Erythroblast (primary cell): ENCODE results near the gene SORL1.

Experiments used
- GATA1 ChIP-seq: IDR thresholded peaks from 2 replicates; pipeline ENCODE4 v1.6.1; 2011; ENCODE audit warnings: low read depth, mild to moderate bottlenecking, control low read depth, low read length, moderate library complexity
- POLR2A ChIP-seq: IDR thresholded peaks from 2 replicates; pipeline ENCODE4 v1.6.1; 2011; ENCODE audit warnings: mild to moderate bottlenecking, low read length

DNA sequence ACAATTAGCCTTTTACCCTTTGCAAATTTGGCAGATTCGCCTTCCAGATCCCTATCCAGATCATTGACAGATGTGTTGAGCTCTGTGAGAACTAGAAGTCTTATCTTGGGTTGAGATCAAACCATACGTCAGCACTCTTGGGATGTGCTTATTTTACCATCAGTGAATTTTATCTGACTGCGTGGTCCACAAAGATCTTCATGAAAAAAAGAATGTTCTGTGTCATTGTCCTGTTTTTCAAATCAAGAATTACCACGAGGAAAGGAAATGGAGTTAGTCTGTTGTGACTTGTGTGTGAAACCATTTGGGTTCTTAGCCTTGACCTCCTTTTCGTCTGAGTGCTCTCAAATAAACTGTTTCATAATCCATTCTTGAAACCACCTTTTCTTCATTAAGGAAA is 86.9 kb downstream of the SORL1 start:
- no peak for TF ChIP-seq POLR2A
- TF ChIP-seq GATA1: no peak
